ENCODE measurements around the gene POLR2E. TPM values are rescaled to one million over a fixed set of nuclear protein-coding genes. Genes with fewer than 3 reads are reported as not detected.

POLR2E gene
- polyA plus RNA-seq, 3 donors from 2014 or later: 182 to 288 (median 237) TPM

GRCh38 chr19:1040476-1041271, 54.5 kb downstream of the POLR2E start:
- Mint-ChIP-seq H3K9me3 (no peaks in the 10 kb centered on the region), H3K4me1 (peaks cover 41 to 44% of the 10 kb centered on the region in 2 donors), H3K27ac (peak overlapping the region; percentile 74 to 93 (median 92)), H3K4me3 (peak overlapping the region; percentile 97 to 99 (median 98)), H3K36me3 (peaks cover 0 to 16% (median 0%) of the 10 kb centered on the region in 3 donors), H3K27me3 (ENCODE audit: low read depth in 3 of 3) (peaks cover 0 to 18% (median 11%) of the 10 kb centered on the region in 3 donors)
- peak; percentile 78 to 82 (median 80) for DNase-seq

DNA sequence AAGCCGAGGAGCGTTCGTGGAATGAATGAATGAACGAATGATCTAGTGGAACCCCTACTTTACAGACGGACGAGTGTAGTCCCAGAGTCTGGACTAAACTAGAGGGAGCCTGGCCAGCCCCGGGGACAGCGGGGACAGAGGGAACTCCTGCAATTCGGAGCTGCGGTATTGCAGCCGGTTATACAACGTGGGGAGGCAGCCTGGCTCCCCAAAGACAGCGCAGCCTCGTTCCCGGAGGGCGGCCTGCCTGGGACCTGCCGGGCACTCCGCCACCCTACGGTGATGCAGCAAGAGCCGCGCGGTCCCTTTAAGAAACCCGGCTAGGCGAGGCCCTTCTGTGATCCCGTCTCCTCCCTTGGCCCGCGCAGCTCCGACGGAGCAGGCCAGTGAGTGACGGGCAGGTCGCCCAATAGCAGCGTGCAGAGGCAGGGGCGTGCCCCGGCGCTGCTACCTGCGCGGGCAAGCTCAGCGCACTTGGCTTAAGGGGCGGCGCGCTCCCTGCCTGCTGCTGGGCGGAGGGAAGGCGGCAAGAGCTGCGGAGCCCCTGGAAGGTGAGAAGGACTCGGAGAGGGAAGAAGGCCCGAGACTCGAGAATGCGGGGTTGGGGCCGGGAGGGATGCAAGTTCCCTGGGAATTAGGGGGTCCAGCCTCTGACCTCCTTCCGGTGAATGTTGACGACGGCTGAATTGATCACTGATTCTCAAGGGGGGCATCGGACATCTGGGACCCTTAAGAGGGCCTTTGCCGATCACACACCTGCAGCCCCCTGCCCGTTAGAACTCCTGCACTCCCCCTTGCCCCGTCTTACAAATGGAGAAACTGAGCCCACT, 55.3 kb downstream of the POLR2E start, which contains the start of gene ABCA7:
TSS of gene ABCA7 (plus strand) at position 462 of the 830 bp plus-strand sequence. CDS start 1,255 bp downstream, outside the sequence.
- H3K36me3 Mint-ChIP-seq: peaks cover 0 to 12% (median 0%) of the 10 kb centered on the region in 3 donors

GRCh38 chr19:1038978-1039645, 56.1 kb downstream of the POLR2E start:
- peaks cover 41 to 45% of the 10 kb centered on the region in 2 donors for H3K4me1 Mint-ChIP-seq
- no peak for DNase-seq
- H3K36me3 Mint-ChIP-seq: peaks cover 0 to 12% (median 0%) of the 10 kb centered on the region in 3 donors
- H3K9me3 Mint-ChIP-seq: no peaks in the 10 kb centered on the region
- H3K27ac Mint-ChIP-seq: peak overlapping the region in 5 of 6 donors; percentile 85 to 93 (median 92)
- peak overlapping the region; percentile 30 to 99 (median 97) for H3K4me3 Mint-ChIP-seq
- peaks cover 0 to 18% (median 11%) of the 10 kb centered on the region in 3 donors for H3K27me3 Mint-ChIP-seq (ENCODE audit: low read depth in 3 of 3)

More for the DNA sequence above, 55.3 kb downstream of the POLR2E start, which contains the start of gene ABCA7:
- Mint-ChIP-seq H3K4me3 (peak within 1 kb of the TSS; percentile 97 to 99 (median 98)), H3K27me3 (ENCODE audit: low read depth in 3 of 3) (peaks cover 0 to 18% (median 11%) of the 10 kb centered on the region in 3 donors), H3K27ac (peak within 1 kb of the TSS; percentile 79 to 93 (median 92)), H3K9me3 (no peaks in the 10 kb centered on the region), H3K4me1 (peaks cover 41 to 45% of the 10 kb centered on the region in 2 donors)
- peak; percentile 96 to 98 (median 98) for DNase-seq

GRCh38 chr19:1037621-1038064, 57.5 kb downstream of the POLR2E start:
- Mint-ChIP-seq H3K9me3 (no peaks in the 10 kb centered on the region), H3K4me3 (peak overlapping the region in 3 of 5 donors; percentile 97 to 99 (median 99)), H3K27ac (peak overlapping the region in 5 of 6 donors; percentile 23 to 93 (median 92)), H3K4me1 (peaks cover 41 to 45% of the 10 kb centered on the region in 2 donors), H3K36me3 (peaks cover 0 to 15% (median 3%) of the 10 kb centered on the region in 3 donors), H3K27me3 (ENCODE audit: low read depth in 3 of 3) (peaks cover 0 to 18% (median 11%) of the 10 kb centered on the region in 3 donors)
- DNase-seq: no peak

Other genes starting within 250 kb of the POLR2E start
- gene ELANE, start 243.1 kb downstream of the POLR2E start, polyA plus RNA-seq: not detected
- 1 to 10 TPM; 1.5 to 4.1 (median 3.6) TPM for gene CFD, start 235.7 kb downstream of the POLR2E start, polyA plus RNA-seq
- gene MED16, start 202.2 kb downstream of the POLR2E start, polyA plus RNA-seq: 100 to 1,000 TPM in 1 of 3 donors, 10 to 100 TPM in 2; 44.2 to 112 (median 48.0) TPM
- not detected for gene RNU6-9, start 201.9 kb downstream of the POLR2E start, polyA plus RNA-seq
- 100 to 1,000 TPM in 1 of 3 donors, 10 to 100 TPM in 2; 83.5 to 146 (median 85.8) TPM for gene R3HDM4, start 182.2 kb downstream of the POLR2E start, polyA plus RNA-seq
- gene KISS1R, start 178.0 kb downstream of the POLR2E start, polyA plus RNA-seq: not detected
- 1 to 10 TPM; 1.0 to 1.7 (median 1.4) TPM for gene ARID3A, start 169.3 kb downstream of the POLR2E start, polyA plus RNA-seq
- 100 to 1,000 TPM in 1 of 3 donors, 10 to 100 TPM in 2; 60.5 to 116 (median 70.9) TPM for gene WDR18, start 111.0 kb downstream of the POLR2E start, polyA plus RNA-seq
- gene GRIN3B, start 95.0 kb downstream of the POLR2E start, polyA plus RNA-seq: not detected
- 100 to 1,000 TPM in 1 of 3 donors, 10 to 100 TPM in 2; 45.6 to 102 (median 61.1) TPM for gene TMEM259, start 74.3 kb downstream of the POLR2E start, polyA plus RNA-seq
- gene RNU6-2, start 73.9 kb downstream of the POLR2E start, polyA plus RNA-seq: not detected
- 100 to 1,000 TPM; 227 to 382 (median 255) TPM for gene CNN2, start 68.8 kb downstream of the POLR2E start, polyA plus RNA-seq
- 10 to 100 TPM in 1 of 3 donors, 1 to 10 TPM in 2; 4.5 to 13.3 (median 5.2) TPM for gene ABCA7, start 55.3 kb downstream of the POLR2E start, polyA plus RNA-seq
- 100 to 1,000 TPM; 164 to 417 (median 169) TPM for gene ARHGAP45, start 28.2 kb downstream of the POLR2E start, polyA plus RNA-seq
- 100 to 1,000 TPM; 225 to 320 (median 280) TPM for gene GPX4, start 8.6 kb upstream of the POLR2E start, polyA plus RNA-seq
- gene SBNO2, start 78.9 kb upstream of the POLR2E start, polyA plus RNA-seq: 1 to 10 TPM in 1 of 3 donors, under 1 TPM in 2; 0.27 to 3.4 (median 0.89) TPM
- gene STK11, start 110.4 kb upstream of the POLR2E start, polyA plus RNA-seq: 10 to 100 TPM; 10.8 to 14.5 (median 11.7) TPM
- not detected for gene CBARP, start 142.6 kb upstream of the POLR2E start, polyA plus RNA-seq
- 100 to 1,000 TPM; 145 to 310 (median 303) TPM for gene ATP5F1D, start 146.4 kb upstream of the POLR2E start, polyA plus RNA-seq
- 10 to 100 TPM in 2 of 3 donors, 1 to 10 TPM in 1; 4.9 to 16.0 (median 10.8) TPM for gene MIDN, start 153.2 kb upstream of the POLR2E start, polyA plus RNA-seq
- gene CIRBP, start 174.0 kb upstream of the POLR2E start, polyA plus RNA-seq: 100 to 1,000 TPM; 146 to 246 (median 197) TPM
- gene FAM174C, start 180.2 kb upstream of the POLR2E start, polyA plus RNA-seq: 10 to 100 TPM; 50.5 to 98.4 (median 86.9) TPM
- not detected for gene EFNA2, start 190.5 kb upstream of the POLR2E start, polyA plus RNA-seq

Data from immature natural killer cell (primary cell).